ENCODE data around the gene NOXRED1.

GRCh38 chr14:77353469-77354141 is 69.7 kb downstream of the NOXRED1 start:
- TF ChIP-seq CTCF (IDR thresholded peaks at IDR 0.05; ENCODE audit: insufficient read depth, low read length, poor library complexity, severe bottlenecking) (no peak), EZH2phosphoT487 (conservative IDR thresholded peaks at IDR 0.05; ENCODE audit: low read length) (no peak)

Measured in SU-DHL-6 (cell line).